Effector memory CD8-positive, alpha-beta T cell (primary cell): ENCODE data around the gene KMT5B.

Experiments
- ATAC-seq: fragments of 150-1000 bp; cut with Tn5 transposase; replicated peaks from 2 replicates; pipeline ENCODE4 v1.10.0; 2021; ENCODE audit warnings: mild to moderate bottlenecking, moderate library complexity
- DNase-seq, 3 experiments: peaks; one replicate each; pipeline ENCODE4 v3.0.0; 2021
- H3K27ac Mint-ChIP-seq, 2 donors: one replicate each; pipeline ENCODE4 v1.8.0; 2022; ENCODE audit warnings: mild to moderate bottlenecking in 2 of 2, mixed read lengths in 2 of 2, moderate library complexity in 2 of 2
- H3K27me3 Mint-ChIP-seq, 2 donors: one replicate each; pipeline ENCODE4 v1.8.0; 2022; ENCODE audit warnings: mixed read lengths in 2 of 2
- H3K36me3 Mint-ChIP-seq: one replicate; pipeline ENCODE4 v1.8.0; 2022; ENCODE audit warnings: mild to moderate bottlenecking, moderate library complexity, mixed read lengths; ENCODE audit not compliant: insufficient read depth
- H3K4me1 Mint-ChIP-seq, 2 donors: one replicate each; pipeline ENCODE4 v1.8.0; 2022; ENCODE audit warnings: low read depth in 2 of 2, mixed read lengths in 2 of 2
- H3K4me3 Mint-ChIP-seq, 2 donors: one replicate each; pipeline ENCODE4 v1.8.0; 2022; ENCODE audit warnings: mild to moderate bottlenecking in 2 of 2, mixed read lengths in 2 of 2, moderate library complexity in 2 of 2
- H3K9me3 Mint-ChIP-seq, 2 donors: one replicate each; pipeline ENCODE4 v1.8.0; 2022; ENCODE audit warnings: mixed read lengths in 2 of 2

The KMT5B gene

DNA sequence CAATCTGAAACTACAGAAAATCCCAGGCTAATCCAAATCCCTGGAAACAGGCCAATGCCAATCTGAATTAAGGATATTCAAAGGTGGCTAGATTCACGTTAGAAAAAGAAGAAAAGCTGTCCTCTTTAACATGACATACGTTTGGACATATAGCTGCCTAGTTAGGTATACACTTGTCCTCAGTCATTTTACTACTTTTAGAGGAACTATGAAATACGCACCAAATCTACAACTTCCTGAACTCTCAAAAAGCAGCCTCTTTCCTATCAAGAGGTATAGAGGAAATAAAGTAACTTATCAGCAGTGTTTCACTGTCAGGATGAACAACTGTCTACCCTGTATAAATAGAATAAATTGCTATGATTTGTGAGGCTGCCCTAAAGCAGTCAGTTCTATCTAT lies 24.0 kb downstream of the KMT5B start:
- Mint-ChIP-seq H3K36me3 (peaks cover 40% of the 10 kb centered on the region), H3K4me1 (peaks cover 22 to 35% of the 10 kb centered on the region in 2 donors)
- no peak for ATAC-seq

DNA sequence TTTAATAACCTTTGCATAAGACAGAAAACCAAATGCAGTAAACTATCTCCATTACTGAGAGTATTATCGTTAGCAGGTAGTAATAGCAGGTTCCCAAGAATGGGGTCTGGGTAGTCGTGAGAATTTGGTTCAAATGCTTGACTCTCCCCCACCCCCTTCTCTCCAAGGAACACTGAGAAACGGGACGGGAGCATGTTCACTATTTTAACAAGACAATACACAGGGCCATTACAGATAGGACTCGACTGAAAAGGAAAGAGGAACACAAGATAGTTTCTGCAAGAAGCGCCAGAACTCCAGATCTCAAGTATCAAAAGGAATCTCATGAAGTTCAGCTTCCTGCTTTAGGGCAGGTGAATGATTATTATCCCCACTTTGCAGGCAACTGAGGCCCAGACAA lies 27.0 kb downstream of the KMT5B start:
- no peaks in the 10 kb centered on the region for H3K27me3 Mint-ChIP-seq
- H3K27ac Mint-ChIP-seq, result no peak overlapping the region
- peaks cover 60% of the 10 kb centered on the region for H3K36me3 Mint-ChIP-seq
- DNase-seq, result no peak
- H3K4me1 Mint-ChIP-seq, result peaks cover 3 to 12% of the 10 kb centered on the region in 2 donors
- H3K4me3 Mint-ChIP-seq, result no peak overlapping the region
- ATAC-seq, result no peak
- no peaks in the 10 kb centered on the region for H3K9me3 Mint-ChIP-seq

More for the DNA sequence above, 24.0 kb downstream of the KMT5B start:
- Mint-ChIP-seq H3K9me3 (no peaks in the 10 kb centered on the region), H3K27me3 (no peaks in the 10 kb centered on the region), H3K4me3 (no peak overlapping the region), H3K27ac (no peak overlapping the region)
- DNase-seq, result no peak

DNA sequence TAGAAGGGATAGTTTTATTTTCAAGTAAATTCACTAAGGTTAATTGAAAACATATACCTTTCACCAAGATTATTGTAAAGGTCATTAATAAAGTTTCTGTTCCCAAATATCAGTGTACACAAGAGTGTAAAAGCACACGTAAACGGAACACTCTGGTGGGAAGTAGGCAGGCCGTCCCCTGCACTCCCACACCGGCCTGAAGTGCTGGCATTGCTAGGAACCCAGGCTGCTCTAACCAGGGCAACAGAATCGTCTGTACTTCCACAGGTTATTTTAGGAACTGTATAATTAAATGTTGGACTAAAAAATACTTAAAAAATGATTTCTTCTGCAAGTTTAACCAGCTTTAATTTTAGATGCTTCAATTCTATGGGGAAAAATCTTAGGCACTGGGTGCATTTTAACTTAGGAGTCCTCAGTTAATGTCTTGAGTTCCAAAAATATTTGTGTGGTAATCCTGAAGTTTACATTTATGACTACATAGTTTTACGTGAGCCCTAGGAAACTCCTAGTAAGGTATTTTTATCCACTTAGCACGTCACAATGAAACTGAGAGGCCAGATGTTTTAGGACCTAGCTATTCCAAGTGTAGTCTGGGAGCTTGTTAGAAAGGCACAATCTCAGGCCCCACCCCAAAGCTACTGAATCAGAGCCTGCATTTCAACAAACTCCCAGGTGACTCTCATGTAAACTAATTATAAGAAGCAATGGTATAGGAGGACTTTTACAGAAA lies 31.2 kb downstream of the KMT5B start:
- peak overlapping the region in 1 of 2 donors; percentile 25 for H3K27ac Mint-ChIP-seq
- peaks cover 0 to 4% of the 10 kb centered on the region in 2 donors for H3K4me1 Mint-ChIP-seq
- no peak overlapping the region for H3K4me3 Mint-ChIP-seq
- no peak for ATAC-seq
- no peaks in the 10 kb centered on the region for H3K27me3 Mint-ChIP-seq
- H3K36me3 Mint-ChIP-seq, result peaks cover 69% of the 10 kb centered on the region
- DNase-seq, result no peak
- no peaks in the 10 kb centered on the region for H3K9me3 Mint-ChIP-seq

DNA sequence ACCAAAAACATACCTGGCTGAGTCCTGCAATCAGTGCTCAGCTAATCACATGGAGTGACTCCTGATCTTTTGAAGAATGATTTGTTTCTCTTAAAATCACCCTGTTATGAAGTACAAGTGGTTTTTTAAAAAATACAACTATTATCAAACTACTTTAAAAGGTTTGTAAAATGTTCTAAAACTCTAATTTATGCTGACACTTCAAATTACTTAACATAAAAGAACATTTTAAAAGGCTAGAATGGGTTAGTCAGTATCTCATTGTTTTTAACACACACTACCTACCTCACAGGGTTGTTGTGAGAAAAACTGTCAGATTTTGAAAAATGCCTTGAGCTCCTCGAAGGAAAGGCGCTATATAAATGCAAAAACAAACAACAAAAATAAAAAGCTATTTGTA lies 33.2 kb downstream of the KMT5B start:
- Mint-ChIP-seq H3K9me3 (no peaks in the 10 kb centered on the region), H3K4me3 (no peak overlapping the region), H3K4me1 (no peaks in the 10 kb centered on the region), H3K36me3 (peaks cover 65% of the 10 kb centered on the region), H3K27ac (peak overlapping the region in 1 of 2 donors; percentile 25), H3K27me3 (no peaks in the 10 kb centered on the region)
- DNase-seq (no peak), ATAC-seq (no peak)

DNA sequence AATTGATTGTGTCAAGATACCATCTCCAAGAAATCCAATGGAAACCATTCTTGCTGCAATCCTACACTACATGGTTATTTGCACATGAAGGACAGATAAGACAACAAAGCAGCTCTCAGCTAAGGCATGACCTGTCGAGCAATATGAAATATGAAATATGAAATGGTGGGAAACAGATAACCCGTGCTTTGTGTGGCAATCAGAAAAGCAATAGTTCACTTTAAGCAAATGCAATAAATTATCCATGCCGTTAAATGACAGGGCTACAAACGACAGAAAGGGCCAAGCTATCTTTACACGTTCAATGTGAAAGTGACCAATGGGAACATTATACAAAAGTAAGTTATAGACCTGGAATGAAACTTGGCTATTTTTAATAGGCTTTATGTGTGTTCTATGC lies 35.2 kb downstream of the KMT5B start:
- no peak overlapping the region for H3K27ac Mint-ChIP-seq

DNA sequence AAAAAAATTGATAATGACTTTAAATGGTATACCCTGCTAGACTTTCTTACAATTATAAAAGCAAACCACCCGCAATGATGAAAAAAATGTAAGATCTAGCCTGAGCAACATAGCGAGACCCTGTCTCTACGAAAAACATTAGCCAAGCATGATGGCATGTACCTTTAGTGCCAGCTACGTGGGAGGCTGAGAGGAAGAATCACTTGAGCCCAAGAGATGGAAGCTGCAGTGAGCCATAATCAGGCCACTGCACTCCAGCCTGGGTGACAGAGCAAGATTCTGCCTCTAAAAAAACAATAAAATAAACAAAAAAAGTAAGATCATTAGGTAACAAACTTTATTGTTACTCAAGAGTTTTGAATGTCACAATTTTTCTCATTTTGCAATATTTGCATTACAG lies 39.2 kb downstream of the KMT5B start:
- Mint-ChIP-seq H3K4me3 (no peak overlapping the region), H3K27ac (no peak overlapping the region)

More for the DNA sequence above, 35.2 kb downstream of the KMT5B start:
- H3K27me3 Mint-ChIP-seq, result no peaks in the 10 kb centered on the region
- H3K9me3 Mint-ChIP-seq, result no peaks in the 10 kb centered on the region
- ATAC-seq (no peak), DNase-seq (no peak)
- no peak overlapping the region for H3K4me3 Mint-ChIP-seq
- H3K4me1 Mint-ChIP-seq, result no peaks in the 10 kb centered on the region
- H3K36me3 Mint-ChIP-seq, result peaks cover 65% of the 10 kb centered on the region

DNA sequence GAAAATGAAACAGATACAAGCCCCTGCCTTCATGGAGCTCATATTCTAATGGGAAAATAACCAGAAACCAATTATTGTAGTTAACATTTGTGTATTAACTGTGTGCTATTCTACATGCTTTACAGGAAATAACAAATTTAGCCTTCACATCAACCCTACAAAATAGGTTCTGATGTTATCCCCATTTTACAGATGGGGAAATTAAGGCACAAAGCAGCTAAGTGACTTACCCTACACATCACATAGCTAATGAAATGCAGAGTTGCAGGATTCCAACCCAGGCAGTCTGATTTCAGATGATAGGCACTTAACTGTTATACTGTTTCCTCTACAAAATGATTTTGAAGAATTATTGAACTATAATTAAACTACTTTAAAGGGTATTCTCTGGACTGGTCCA lies 43.7 kb downstream of the KMT5B start:
- Mint-ChIP-seq H3K4me1 (no peaks in the 10 kb centered on the region), H3K27me3 (no peaks in the 10 kb centered on the region), H3K4me3 (no peak overlapping the region), H3K36me3 (peaks cover 68% of the 10 kb centered on the region), H3K9me3 (no peaks in the 10 kb centered on the region), H3K27ac (peak overlapping the region in 1 of 2 donors; percentile 55)
- ATAC-seq (no peak), DNase-seq (no peak)

More for the DNA sequence above, 39.2 kb downstream of the KMT5B start:
- H3K4me1 Mint-ChIP-seq, result no peaks in the 10 kb centered on the region
- H3K27me3 Mint-ChIP-seq, result no peaks in the 10 kb centered on the region
- no peaks in the 10 kb centered on the region for H3K9me3 Mint-ChIP-seq
- DNase-seq, result no peak
- ATAC-seq, result no peak
- peaks cover 76% of the 10 kb centered on the region for H3K36me3 Mint-ChIP-seq

DNA sequence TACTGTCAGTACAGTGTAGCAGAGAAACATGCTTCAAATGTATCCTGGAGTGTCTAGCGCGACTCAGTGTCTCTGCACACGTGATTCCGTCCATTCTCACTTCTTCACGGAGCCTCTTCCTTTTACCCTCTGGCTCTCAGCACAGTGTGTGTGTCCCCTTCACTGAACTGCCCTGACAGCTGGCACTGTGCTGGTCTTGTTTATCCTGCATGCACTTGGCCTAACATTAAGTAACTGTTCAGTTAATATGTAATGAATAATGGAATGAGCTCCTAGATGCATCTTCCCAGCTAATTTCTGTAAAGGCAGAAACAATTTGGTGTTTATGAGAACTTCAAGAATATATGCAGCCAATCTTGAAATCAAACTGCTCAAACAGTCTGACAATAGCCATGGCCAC lies 44.4 kb downstream of the KMT5B start:
- DNase-seq, result no peak
- no peak overlapping the region for H3K27ac Mint-ChIP-seq
- no peak for ATAC-seq
- H3K4me3 Mint-ChIP-seq, result no peak overlapping the region
- H3K27me3 Mint-ChIP-seq, result no peaks in the 10 kb centered on the region
- peaks cover 60% of the 10 kb centered on the region for H3K36me3 Mint-ChIP-seq
- no peaks in the 10 kb centered on the region for H3K9me3 Mint-ChIP-seq
- no peaks in the 10 kb centered on the region for H3K4me1 Mint-ChIP-seq

DNA sequence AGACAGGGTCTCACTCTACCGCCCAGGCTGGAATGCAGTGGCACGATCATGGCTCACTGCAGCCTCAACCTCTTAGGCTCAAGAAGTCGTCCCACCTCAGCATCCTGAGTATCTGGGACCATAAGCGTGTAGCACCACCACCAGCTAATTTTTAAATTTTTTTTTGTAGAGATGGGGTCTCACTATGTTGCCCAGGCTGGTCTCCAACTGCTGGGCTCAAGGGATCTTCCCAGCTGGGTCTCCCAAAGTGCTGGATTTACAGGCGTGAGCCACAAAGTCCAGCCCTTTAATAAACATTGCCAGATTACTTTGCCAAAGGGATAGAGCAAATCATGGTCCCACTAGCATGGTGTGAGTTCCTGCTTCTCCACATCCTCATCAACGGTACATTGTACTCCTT lies 45.6 kb downstream of the KMT5B start:
- Mint-ChIP-seq H3K36me3 (peaks cover 50% of the 10 kb centered on the region), H3K27me3 (no peaks in the 10 kb centered on the region), H3K4me3 (no peak overlapping the region), H3K4me1 (no peaks in the 10 kb centered on the region), H3K9me3 (no peaks in the 10 kb centered on the region), H3K27ac (no peak overlapping the region)
- ATAC-seq (no peak), DNase-seq (no peak)

DNA sequence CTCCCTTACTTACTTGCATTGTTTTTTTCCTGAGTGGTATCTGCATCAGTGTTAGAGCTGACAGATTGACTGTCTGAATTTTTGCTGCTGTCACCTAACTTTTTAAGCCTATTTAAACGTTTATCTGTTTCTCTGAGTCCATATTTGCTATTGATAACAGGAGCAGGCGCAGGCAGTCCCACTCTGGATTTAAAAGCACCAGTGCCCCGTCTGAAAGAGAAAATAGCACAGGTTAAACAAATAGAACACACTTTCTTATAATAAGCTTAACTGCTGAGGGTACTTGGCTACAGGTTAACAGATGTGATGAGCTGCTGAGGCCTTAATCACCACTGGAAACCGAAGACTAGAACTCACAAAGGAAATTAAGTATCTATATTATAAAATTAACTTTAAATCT lies 46.1 kb downstream of the KMT5B start:
- H3K36me3 Mint-ChIP-seq, result peaks cover 49% of the 10 kb centered on the region
- H3K27ac Mint-ChIP-seq, result no peak overlapping the region
- no peak overlapping the region for H3K4me3 Mint-ChIP-seq
- no peak for ATAC-seq
- H3K9me3 Mint-ChIP-seq, result no peaks in the 10 kb centered on the region
- DNase-seq, result no peak
- H3K27me3 Mint-ChIP-seq, result no peaks in the 10 kb centered on the region
- no peaks in the 10 kb centered on the region for H3K4me1 Mint-ChIP-seq

DNA sequence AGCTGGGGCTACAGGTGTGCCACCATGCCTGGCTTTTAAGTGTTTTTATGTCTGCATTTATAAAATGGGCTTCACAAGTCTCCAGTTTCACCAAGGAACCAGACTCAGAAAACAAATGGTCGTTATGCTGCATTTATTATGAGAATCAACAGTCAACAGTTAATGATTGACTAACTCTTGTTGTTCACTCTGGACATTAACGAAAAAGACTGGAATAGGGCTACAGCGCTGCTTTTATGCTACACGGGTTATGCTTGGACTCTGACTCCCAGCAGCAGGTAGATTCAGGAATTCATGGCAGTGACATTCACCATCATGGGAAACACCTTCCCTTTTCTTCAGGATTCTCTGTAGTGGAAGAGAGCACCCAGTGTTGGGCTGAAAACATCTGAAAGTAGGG lies 47.5 kb downstream of the KMT5B start:
- Mint-ChIP-seq H3K36me3 (peaks cover 38% of the 10 kb centered on the region), H3K4me1 (no peaks in the 10 kb centered on the region), H3K4me3 (no peak overlapping the region), H3K27ac (no peak overlapping the region), H3K9me3 (no peaks in the 10 kb centered on the region), H3K27me3 (no peaks in the 10 kb centered on the region)
- ATAC-seq (no peak), DNase-seq (no peak)

DNA sequence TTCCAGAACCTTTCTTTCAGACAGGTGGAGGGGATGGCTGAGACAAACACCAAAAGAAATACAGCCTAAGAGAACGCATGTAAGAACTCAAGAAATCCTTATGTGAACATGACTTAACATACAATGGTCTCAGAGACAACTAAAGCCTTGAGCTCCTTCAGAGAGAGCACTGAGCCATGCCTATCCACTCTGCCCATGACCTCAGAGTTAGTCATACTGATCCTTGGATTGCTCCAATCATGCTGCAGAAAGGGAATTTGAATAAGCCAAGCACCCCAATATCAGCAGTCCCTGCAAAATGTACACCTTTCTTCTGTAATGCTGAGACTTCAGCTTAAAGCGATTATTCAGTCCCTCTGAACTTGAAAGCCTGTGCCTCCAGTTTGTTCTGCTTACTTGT lies 48.7 kb downstream of the KMT5B start:
- DNase-seq (no peak), ATAC-seq (no peak)
- no peaks in the 10 kb centered on the region for H3K9me3 Mint-ChIP-seq
- H3K27ac Mint-ChIP-seq, result peak overlapping the region in 1 of 2 donors; percentile 16
- no peaks in the 10 kb centered on the region for H3K4me1 Mint-ChIP-seq
- H3K27me3 Mint-ChIP-seq, result no peaks in the 10 kb centered on the region
- H3K4me3 Mint-ChIP-seq, result no peak overlapping the region
- H3K36me3 Mint-ChIP-seq, result peaks cover 27% of the 10 kb centered on the region

DNA sequence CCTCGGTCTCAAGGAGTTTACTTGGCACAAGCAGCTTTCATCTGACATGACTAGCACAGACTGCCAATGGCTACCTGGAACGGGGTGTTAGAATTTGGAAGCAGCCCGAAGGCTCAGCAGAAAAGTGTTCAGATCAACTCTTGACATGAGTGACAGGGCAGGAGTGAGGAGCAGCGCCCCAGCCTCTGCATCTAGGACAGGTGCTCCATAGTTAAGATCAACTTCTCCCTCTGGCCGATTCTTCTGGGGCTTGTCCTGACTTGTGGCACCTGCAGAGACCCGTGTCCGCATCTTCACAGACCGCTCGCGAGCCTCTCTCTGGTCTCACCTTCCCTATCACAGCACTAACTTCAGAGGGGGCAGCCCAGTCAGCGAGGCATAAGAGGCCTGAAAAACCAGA lies 49.4 kb downstream of the KMT5B start:
- Mint-ChIP-seq H3K9me3 (no peaks in the 10 kb centered on the region), H3K27me3 (no peaks in the 10 kb centered on the region), H3K4me1 (no peaks in the 10 kb centered on the region), H3K27ac (peak overlapping the region in 1 of 2 donors; percentile 16), H3K36me3 (peaks cover 20% of the 10 kb centered on the region), H3K4me3 (no peak overlapping the region)
- no peak for DNase-seq
- ATAC-seq, result no peak

DNA sequence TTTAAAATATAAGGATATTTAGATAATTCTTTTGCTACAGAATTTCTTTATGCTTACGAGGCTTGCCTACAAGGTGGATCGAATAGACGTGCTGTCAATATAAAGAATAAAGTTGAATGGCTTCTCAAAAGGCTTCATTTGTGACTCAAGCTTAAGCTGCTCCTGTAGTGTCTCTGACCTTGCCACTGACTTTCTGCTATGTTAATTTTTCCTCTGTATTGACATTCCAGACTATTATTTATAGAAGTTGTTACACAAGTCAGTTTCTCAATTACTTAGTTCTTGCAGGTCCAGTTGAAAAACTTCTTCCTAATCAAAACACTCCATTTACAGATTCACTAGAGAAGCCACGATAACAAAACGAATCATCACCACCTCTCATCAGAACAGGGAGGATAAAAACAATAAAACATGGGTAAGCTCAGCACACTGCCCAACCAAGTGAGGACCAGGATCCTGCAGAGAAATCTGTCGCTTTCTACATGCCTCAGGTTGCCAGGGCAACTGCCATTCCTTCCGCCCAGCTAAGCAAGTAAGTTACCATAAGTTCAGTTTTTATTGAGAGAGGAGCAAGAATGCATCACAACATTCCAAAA lies 52.9 kb downstream of the KMT5B start:
- H3K36me3 Mint-ChIP-seq, result peaks cover 8% of the 10 kb centered on the region
- no peak for ATAC-seq
- no peaks in the 10 kb centered on the region for H3K4me1 Mint-ChIP-seq
- no peaks in the 10 kb centered on the region for H3K27me3 Mint-ChIP-seq
- no peaks in the 10 kb centered on the region for H3K9me3 Mint-ChIP-seq
- no peak overlapping the region for H3K27ac Mint-ChIP-seq
- DNase-seq, result no peak
- no peak overlapping the region for H3K4me3 Mint-ChIP-seq
